K562 treated with DMSO at 1 percent for 24 hours (cell line): ENCODE data around the gene KCNC4. TPM values are rescaled to one million over a fixed set of nuclear protein-coding genes. Genes with fewer than 3 reads are reported as not detected.

Experiments
- total RNA-seq: library from RNA; unstranded; fragments of 300-600 nt; gene quantifications from 2 replicates; pipeline ENCODE4 v1.2.3, GENCODE V29; 2022; ENCODE audit warnings: low read depth; ENCODE audit not compliant: insufficient read depth

The KCNC4 gene
- 2.8 and 5.1 TPM in 2 replicates for total RNA-seq

DNA sequence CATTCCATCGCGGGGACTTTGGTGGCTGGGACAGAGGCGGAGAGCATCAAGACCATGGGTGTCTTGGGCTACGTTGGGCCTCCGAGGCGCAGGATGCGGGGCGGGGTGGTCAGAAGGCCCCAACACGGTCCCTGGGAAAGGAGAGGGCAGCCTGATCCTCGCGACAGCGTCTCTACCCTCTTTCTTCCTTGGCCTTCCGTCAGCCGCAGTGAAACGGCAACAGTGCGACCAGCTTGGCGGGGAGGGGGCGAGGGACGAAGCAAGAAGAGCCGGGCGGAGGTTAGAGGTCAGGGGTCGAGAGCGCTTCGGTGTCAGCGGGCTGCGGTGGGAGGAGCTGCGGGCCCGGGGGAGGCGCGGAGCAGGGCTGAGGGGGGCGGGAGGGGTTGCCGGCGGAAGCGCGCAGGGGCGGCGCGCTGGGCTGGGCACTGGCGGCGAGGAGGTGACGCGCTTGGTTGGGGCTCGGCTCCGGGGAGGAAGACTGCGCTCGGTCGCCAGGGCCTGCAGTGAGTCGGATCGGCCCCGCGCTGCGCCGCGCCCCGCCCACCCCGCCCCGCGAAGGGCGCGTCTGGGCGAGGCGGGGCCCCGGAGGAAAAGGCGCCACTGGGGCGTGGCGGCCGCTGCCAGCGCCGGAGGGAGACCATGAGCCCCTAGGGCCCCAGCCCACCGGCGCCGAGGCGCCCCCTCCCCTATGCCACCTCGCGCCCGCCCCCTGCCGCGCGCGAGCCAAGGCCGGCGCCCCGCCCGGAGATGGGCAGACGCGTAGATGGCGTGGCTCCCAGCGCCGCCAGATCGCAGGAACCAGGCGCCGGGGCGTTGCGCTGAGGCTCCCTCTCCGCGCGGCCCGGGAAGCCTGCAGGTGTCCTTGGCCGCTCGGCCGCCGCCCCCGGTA is at the start of gene KCNC4:
Gene KCNC4 (plus strand): TSS at position 600 of the 889 bp plus-strand sequence. CDS start 1,186 bp downstream, outside the sequence.

Other genes with a start within 250 kb of the KCNC4 start
- gene AHCYL1, start 225.5 kb upstream of the KCNC4 start, total RNA-seq: 78.8 and 91.1 TPM in 2 replicates
- 30.2 and 31.3 TPM in 2 replicates for gene STRIP1, start 175.7 kb upstream of the KCNC4 start, total RNA-seq
- gene ALX3, start 139.6 kb upstream of the KCNC4 start, total RNA-seq: not detected in 2 replicates
- 0.25 TPM in 1 of 2 replicates, not detected in the other for gene UBL4B, start 97.9 kb upstream of the KCNC4 start, total RNA-seq
- gene SLC6A17, start 59.8 kb upstream of the KCNC4 start, total RNA-seq: not detected in 2 replicates
- 24.4 and 26.5 TPM in 2 replicates for gene RBM15, start 129.1 kb downstream of the KCNC4 start, total RNA-seq
- gene SLC16A4, start 180.7 kb downstream of the KCNC4 start, total RNA-seq: 0.21 and 0.47 TPM in 2 replicates
- gene LAMTOR5, start 197.4 kb downstream of the KCNC4 start, total RNA-seq: 310 and 332 TPM in 2 replicates
- not detected in 2 replicates for gene PROK1, start 240.8 kb downstream of the KCNC4 start, total RNA-seq